Measurements from ENCODE around the gene STK35. TPM values are rescaled to one million over a fixed set of nuclear protein-coding genes. Genes with fewer than 3 reads are reported as not detected.

Gene STK35
- total RNA-seq, 1 donor from 2014 or later = 17.4 TPM

GRCh38 chr20:2086177-2086979 is 15.2 kb upstream of the STK35 start:
- Mint-ChIP-seq H3K27me3 (ENCODE audit: unreplicated experiment) (peaks cover 2% of the 10 kb centered on the region), H3K36me3 (ENCODE audit: unreplicated experiment) (no peaks in the 10 kb centered on the region), H3K4me1 (ENCODE audit: low read depth, unreplicated experiment) (no peaks in the 10 kb centered on the region), H3K9me3 (ENCODE audit: unreplicated experiment) (no peaks in the 10 kb centered on the region), H3K4me3 (ENCODE audit: unreplicated experiment) (no peak overlapping the region), H3K27ac (ENCODE audit: unreplicated experiment) (no peak overlapping the region)
- DNase-seq = no peak
- TF ChIP-seq CTCF (IDR thresholded peaks at IDR 0.05; ENCODE audit: partially characterized antibody, unreplicated experiment) = no peak

- no peak overlapping the region for H3K27ac Mint-ChIP-seq (ENCODE audit: unreplicated experiment)
- H3K36me3 Mint-ChIP-seq (ENCODE audit: unreplicated experiment) = no peaks in the 10 kb centered on the region
- H3K4me3 Mint-ChIP-seq (ENCODE audit: unreplicated experiment) = no peak overlapping the region
- H3K27me3 Mint-ChIP-seq (ENCODE audit: unreplicated experiment) = peaks cover 2% of the 10 kb centered on the region
- H3K4me1 Mint-ChIP-seq (ENCODE audit: low read depth, unreplicated experiment) = no peaks in the 10 kb centered on the region
- H3K9me3 Mint-ChIP-seq (ENCODE audit: unreplicated experiment) = no peaks in the 10 kb centered on the region
- no peak for TF ChIP-seq CTCF (IDR thresholded peaks at IDR 0.05; ENCODE audit: partially characterized antibody, unreplicated experiment)
- DNase-seq = no peak
These were observed 14.6 kb upstream of the STK35 start for GRCh38 chr20:2086980-2087377.

GRCh38 chr20:2088891-2089290 is 12.7 kb upstream of the STK35 start:
- Mint-ChIP-seq H3K27ac (ENCODE audit: unreplicated experiment) (no peak overlapping the region), H3K4me3 (ENCODE audit: unreplicated experiment) (no peak overlapping the region), H3K36me3 (ENCODE audit: unreplicated experiment) (no peaks in the 10 kb centered on the region), H3K4me1 (ENCODE audit: low read depth, unreplicated experiment) (no peaks in the 10 kb centered on the region), H3K27me3 (ENCODE audit: unreplicated experiment) (no peaks in the 10 kb centered on the region), H3K9me3 (ENCODE audit: unreplicated experiment) (no peaks in the 10 kb centered on the region)
- no peak for DNase-seq
- no peak for TF ChIP-seq CTCF (IDR thresholded peaks at IDR 0.05; ENCODE audit: partially characterized antibody, unreplicated experiment)

GRCh38 chr20:2089447-2089846 is 12.2 kb upstream of the STK35 start:
- H3K27me3 Mint-ChIP-seq (ENCODE audit: unreplicated experiment) = no peaks in the 10 kb centered on the region
- H3K36me3 Mint-ChIP-seq (ENCODE audit: unreplicated experiment) = no peaks in the 10 kb centered on the region
- no peaks in the 10 kb centered on the region for H3K4me1 Mint-ChIP-seq (ENCODE audit: low read depth, unreplicated experiment)
- no peak overlapping the region for H3K27ac Mint-ChIP-seq (ENCODE audit: unreplicated experiment)
- TF ChIP-seq CTCF (IDR thresholded peaks at IDR 0.05; ENCODE audit: partially characterized antibody, unreplicated experiment) = no peak
- no peak overlapping the region for H3K4me3 Mint-ChIP-seq (ENCODE audit: unreplicated experiment)
- no peaks in the 10 kb centered on the region for H3K9me3 Mint-ChIP-seq (ENCODE audit: unreplicated experiment)
- DNase-seq = no peak

GRCh38 chr20:2093159-2093781 is 8.4 kb upstream of the STK35 start:
- Mint-ChIP-seq H3K4me1 (ENCODE audit: low read depth, unreplicated experiment) (no peaks in the 10 kb centered on the region), H3K27ac (ENCODE audit: unreplicated experiment) (no peak overlapping the region), H3K36me3 (ENCODE audit: unreplicated experiment) (no peaks in the 10 kb centered on the region), H3K9me3 (ENCODE audit: unreplicated experiment) (no peaks in the 10 kb centered on the region), H3K27me3 (ENCODE audit: unreplicated experiment) (no peaks in the 10 kb centered on the region), H3K4me3 (ENCODE audit: unreplicated experiment) (no peak overlapping the region)
- no peak for DNase-seq
- TF ChIP-seq CTCF (IDR thresholded peaks at IDR 0.05; ENCODE audit: partially characterized antibody, unreplicated experiment) = no peak

Measured in glutamatergic neuron (in vitro differentiated cells).